ENCODE measurements around the gene IPO4.

- TF ChIP-seq, protein P1, sequence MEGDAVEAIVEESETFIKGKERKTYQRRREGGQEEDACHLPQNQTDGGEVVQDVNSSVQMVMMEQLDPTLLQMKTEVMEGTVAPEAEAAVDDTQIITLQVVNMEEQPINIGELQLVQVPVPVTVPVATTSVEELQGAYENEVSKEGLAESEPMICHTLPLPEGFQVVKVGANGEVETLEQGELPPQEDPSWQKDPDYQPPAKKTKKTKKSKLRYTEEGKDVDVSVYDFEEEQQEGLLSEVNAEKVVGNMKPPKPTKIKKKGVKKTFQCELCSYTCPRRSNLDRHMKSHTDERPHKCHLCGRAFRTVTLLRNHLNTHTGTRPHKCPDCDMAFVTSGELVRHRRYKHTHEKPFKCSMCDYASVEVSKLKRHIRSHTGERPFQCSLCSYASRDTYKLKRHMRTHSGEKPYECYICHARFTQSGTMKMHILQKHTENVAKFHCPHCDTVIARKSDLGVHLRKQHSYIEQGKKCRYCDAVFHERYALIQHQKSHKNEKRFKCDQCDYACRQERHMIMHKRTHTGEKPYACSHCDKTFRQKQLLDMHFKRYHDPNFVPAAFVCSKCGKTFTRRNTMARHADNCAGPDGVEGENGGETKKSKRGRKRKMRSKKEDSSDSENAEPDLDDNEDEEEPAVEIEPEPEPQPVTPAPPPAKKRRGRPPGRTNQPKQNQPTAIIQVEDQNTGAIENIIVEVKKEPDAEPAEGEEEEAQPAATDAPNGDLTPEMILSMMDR (IDR thresholded peaks at IDR 0.05; ENCODE audit: low read depth, low read length): no peak
- TF ChIP-seq POLR2A (IDR thresholded peaks at IDR 0.05; ENCODE audit: extremely low read depth, insufficient read length): no peak
- TF ChIP-seq, protein P2, sequence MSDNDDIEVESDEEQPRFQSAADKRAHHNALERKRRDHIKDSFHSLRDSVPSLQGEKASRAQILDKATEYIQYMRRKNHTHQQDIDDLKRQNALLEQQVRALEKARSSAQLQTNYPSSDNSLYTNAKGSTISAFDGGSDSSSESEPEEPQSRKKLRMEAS (IDR thresholded peaks at IDR 0.05; ENCODE audit: low read depth, low read length): no peak
Observed at GRCh38 chr14:24190416-24190815, 1.8 kb upstream of the IPO4 start.

All from NB4 (cell line).